DMS153 treated with DMSO at 0.1 percent for 48 hours (cell line): Measurements from ENCODE around the gene SLC8B1.

ENCODE experiments used
- DNase-seq: peaks from one replicate; lab custom pipeline; 2025; ENCODE audit not compliant: unreplicated experiment; lab: John Stamatoyannopoulos, UW

Gene SLC8B1

GRCh38 chr12:113296557-113297213 lies 38.2 kb downstream of the SLC8B1 start:
- no peak for DNase-seq

GRCh38 chr12:113295886-113296556 lies 38.9 kb downstream of the SLC8B1 start:
- DNase-seq = no peak

GRCh38 chr12:113293100-113293499 lies 41.8 kb downstream of the SLC8B1 start:
- DNase-seq = no peak

GRCh38 chr12:113292547-113292946 lies 42.4 kb downstream of the SLC8B1 start:
- no peak for DNase-seq

- DNase-seq = no peak
These were observed 42.8 kb downstream of the SLC8B1 start for GRCh38 chr12:113292091-113292490.

- DNase-seq = no peak
These were observed 43.3 kb downstream of the SLC8B1 start for GRCh38 chr12:113291586-113291985.

- DNase-seq = no peak
These were observed 44.4 kb downstream of the SLC8B1 start for GRCh38 chr12:113290506-113290905.

- DNase-seq = no peak
These were observed 45.5 kb downstream of the SLC8B1 start for GRCh38 chr12:113289361-113289760.

- DNase-seq = no peak
These were observed 47.0 kb downstream of the SLC8B1 start for GRCh38 chr12:113287899-113288282.

GRCh38 chr12:113287146-113287898 lies 47.6 kb downstream of the SLC8B1 start:
- no peak for DNase-seq

- DNase-seq = no peak
These were observed 48.2 kb downstream of the SLC8B1 start for GRCh38 chr12:113286712-113287111.

GRCh38 chr12:113285679-113286610 lies 49.0 kb downstream of the SLC8B1 start:
- DNase-seq = no peak

GRCh38 chr12:113284751-113285150 lies 50.2 kb downstream of the SLC8B1 start:
- no peak for DNase-seq

- no peak for DNase-seq
These were observed 56.3 kb downstream of the SLC8B1 start for GRCh38 chr12:113278633-113279032.

- no peak for DNase-seq
These were observed 56.8 kb downstream of the SLC8B1 start for GRCh38 chr12:113278141-113278540.

- DNase-seq = no peak
These were observed 57.4 kb downstream of the SLC8B1 start for GRCh38 chr12:113277511-113277910.

GRCh38 chr12:113276946-113277500 lies 57.9 kb downstream of the SLC8B1 start:
- no peak for DNase-seq

- DNase-seq = no peak
These were observed 58.6 kb downstream of the SLC8B1 start for GRCh38 chr12:113276306-113276705.

GRCh38 chr12:113274848-113275247 lies 60.1 kb downstream of the SLC8B1 start:
- no peak for DNase-seq

GRCh38 chr12:113273053-113273725 lies 61.7 kb downstream of the SLC8B1 start:
- DNase-seq = no peak
